Activated naive CD8-positive, alpha-beta T cell (primary cell): ENCODE data around the gene TGIF1.
A peak's percentile ranks its signal among the peaks of the same experiment; 100 is the strongest.

ENCODE experiments used
- H3K27ac Mint-ChIP-seq: one replicate; pipeline ENCODE4 v1.8.0; 2021; ENCODE audit warnings: mixed read lengths
- H3K27me3 Mint-ChIP-seq: one replicate; pipeline ENCODE4 v1.8.0; 2021; ENCODE audit warnings: mixed read lengths
- H3K36me3 Mint-ChIP-seq: one replicate; pipeline ENCODE4 v1.8.0; 2021; ENCODE audit warnings: mixed read lengths
- H3K4me1 Mint-ChIP-seq: one replicate; pipeline ENCODE4 v1.8.0; 2021; ENCODE audit warnings: low read depth, mixed read lengths
- H3K4me3 Mint-ChIP-seq: one replicate; pipeline ENCODE4 v1.8.0; 2021; ENCODE audit warnings: mild to moderate bottlenecking, mixed read lengths
- H3K9me3 Mint-ChIP-seq: one replicate; pipeline ENCODE4 v1.8.0; 2021; ENCODE audit warnings: low read depth, mixed read lengths

Gene TGIF1

GRCh38 chr18:3499501-3499900 is 49.5 kb downstream of the TGIF1 start:
- Mint-ChIP-seq H3K27ac (no peak overlapping the region), H3K27me3 (peaks cover 27% of the 10 kb centered on the region), H3K4me3 (peak overlapping the region; percentile 80), H3K9me3 (no peaks in the 10 kb centered on the region), H3K4me1 (peaks cover 19% of the 10 kb centered on the region), H3K36me3 (no peaks in the 10 kb centered on the region)

GRCh38 chr18:3500016-3500415 is 50.0 kb downstream of the TGIF1 start:
- H3K4me1 Mint-ChIP-seq = peaks cover 19% of the 10 kb centered on the region
- no peaks in the 10 kb centered on the region for H3K9me3 Mint-ChIP-seq
- no peak overlapping the region for H3K27ac Mint-ChIP-seq
- H3K27me3 Mint-ChIP-seq = peaks cover 27% of the 10 kb centered on the region
- no peaks in the 10 kb centered on the region for H3K36me3 Mint-ChIP-seq
- H3K4me3 Mint-ChIP-seq = no peak overlapping the region

GRCh38 chr18:3502650-3503049 is 52.7 kb downstream of the TGIF1 start:
- no peak overlapping the region for H3K27ac Mint-ChIP-seq
- peaks cover 17% of the 10 kb centered on the region for H3K4me1 Mint-ChIP-seq
- no peak overlapping the region for H3K4me3 Mint-ChIP-seq
- peaks cover 26% of the 10 kb centered on the region for H3K27me3 Mint-ChIP-seq
- H3K9me3 Mint-ChIP-seq = no peaks in the 10 kb centered on the region
- no peaks in the 10 kb centered on the region for H3K36me3 Mint-ChIP-seq

DNA sequence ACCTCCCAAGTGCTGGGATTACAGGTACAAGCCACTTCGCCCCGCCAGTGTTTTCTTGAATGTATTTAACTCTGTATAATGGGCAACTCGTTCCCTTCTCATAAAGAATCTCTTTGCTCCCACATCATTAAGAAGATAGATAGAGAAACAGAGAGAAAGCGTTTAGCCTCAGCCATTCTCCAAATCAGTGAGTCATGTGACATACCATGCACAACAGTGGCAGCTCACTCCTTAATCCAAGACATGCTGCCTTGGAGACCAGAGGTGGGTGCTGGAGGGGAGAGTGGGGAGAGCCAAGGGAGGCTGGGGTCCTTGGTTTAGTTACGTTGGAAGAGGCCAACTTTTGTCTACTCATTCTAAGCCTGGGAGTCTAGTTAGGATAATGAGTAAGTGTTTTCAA is 54.7 kb downstream of the TGIF1 start:
- H3K36me3 Mint-ChIP-seq = no peaks in the 10 kb centered on the region
- no peaks in the 10 kb centered on the region for H3K9me3 Mint-ChIP-seq
- peaks cover 11% of the 10 kb centered on the region for H3K4me1 Mint-ChIP-seq
- H3K27me3 Mint-ChIP-seq = peaks cover 12% of the 10 kb centered on the region
- H3K4me3 Mint-ChIP-seq = no peak overlapping the region
- H3K27ac Mint-ChIP-seq = no peak overlapping the region

GRCh38 chr18:3508576-3509549 is 58.9 kb downstream of the TGIF1 start:
- no peaks in the 10 kb centered on the region for H3K36me3 Mint-ChIP-seq

More at GRCh38 chr18:3508576-3509549, 58.9 kb downstream of the TGIF1 start:
- no peak overlapping the region for H3K27ac Mint-ChIP-seq
- no peaks in the 10 kb centered on the region for H3K27me3 Mint-ChIP-seq
- peaks cover 5% of the 10 kb centered on the region for H3K4me1 Mint-ChIP-seq
- H3K4me3 Mint-ChIP-seq = no peak overlapping the region
- no peaks in the 10 kb centered on the region for H3K9me3 Mint-ChIP-seq
